PC-9 (cell line): ENCODE data around the gene CABP7. TPM values are rescaled to one million over a fixed set of nuclear protein-coding genes. Genes with fewer than 3 reads are reported as not detected.

Source experiments
- BruUV-seq: library from RNA; stranded (reverse); fragments of 400-500 nt; replicated peaks from 2 replicates; lab custom pipeline; 2021; lab: Mats Ljungman, UMichigan
- CTCF ChIA-PET: fragments of 300-600 bp; sonication (Branson Sonifier 250); formaldehyde crosslinking; loops from one replicate; lab custom pipeline; 2022; ENCODE audit warnings: antibody characterized with exemption; lab: Charles Lee
- POLR2A ChIA-PET: fragments of 300-600 bp; sonication (Branson Sonifier 250); formaldehyde crosslinking; loops from one replicate; lab custom pipeline; 2022; ENCODE audit warnings: antibody characterized with exemption; ENCODE audit not compliant: unreplicated experiment; lab: Charles Lee
- DNase-seq, 2 experiments: peaks; one replicate each; pipeline versions ENCODE4 v3.0.0 to v3.0.0-alpha.2; 2015 to 2022; ENCODE audit warnings: mixed read lengths in 1 of 2
- H2AFZ ChIP-seq: fragments of 200-600 bp; sonication (generic); 2 replicates; pipeline ENCODE4 v1.8.1; 2017; ENCODE audit warnings: antibody characterized with exemption
- H3F3A ChIP-seq: fragments of 200-600 bp; sonication (generic); 2 replicates; pipeline ENCODE4 v1.8.1; 2017; ENCODE audit warnings: antibody characterized with exemption, mild to moderate bottlenecking, low read depth; ENCODE audit not compliant: insufficient read depth
- H3K27ac ChIP-seq: fragments of 200-600 bp; sonication (generic); 2 replicates; pipeline ENCODE4 v1.6.1; 2016; ENCODE audit warnings: mixed run types
- H3K27me3 ChIP-seq: fragments of 200-600 bp; sonication (generic); 2 replicates; pipeline ENCODE4 v1.6.1; 2016; ENCODE audit warnings: low read depth, mixed run types; ENCODE audit not compliant: insufficient read depth
- H3K36me3 ChIP-seq: fragments of 200-600 bp; sonication (generic); 2 replicates; pipeline ENCODE4 v1.6.1; 2016; ENCODE audit warnings: low read depth, mixed run types
- H3K4me1 ChIP-seq: fragments of 200-600 bp; sonication (generic); replicated peaks from 2 replicates; pipeline ENCODE4 v1.6.1; 2016; ENCODE audit warnings: mixed run types; ENCODE audit not compliant: insufficient read depth
- H3K4me2 ChIP-seq: fragments of 200-600 bp; sonication (generic); 2 replicates; pipeline ENCODE4 v1.6.1; 2017; ENCODE audit warnings: mixed run types
- H3K4me3 ChIP-seq: fragments of 200-600 bp; sonication (generic); 2 replicates; pipeline ENCODE4 v1.6.1; 2016; ENCODE audit warnings: mixed run types
- H3K79me2 ChIP-seq: fragments of 200-600 bp; sonication (generic); 2 replicates; pipeline ENCODE4 v1.6.1; 2017; ENCODE audit warnings: low read depth, mixed run types
- H3K9me2 ChIP-seq: fragments of 200-600 bp; sonication (generic); 2 replicates; pipeline ENCODE4 v1.8.1; 2017; ENCODE audit warnings: mild to moderate bottlenecking; ENCODE audit not compliant: insufficient read depth
- H3K9me3 ChIP-seq: fragments of 200-600 bp; sonication (generic); 2 replicates; pipeline ENCODE4 v1.8.1; 2016; ENCODE audit warnings: low read depth; ENCODE audit not compliant: insufficient read depth
- H4K20me1 ChIP-seq: fragments of 200-600 bp; sonication (generic); 2 replicates; pipeline ENCODE4 v1.8.1; 2017; ENCODE audit not compliant: insufficient read depth
- EZH2 ChIP-seq: fragments of 200-600 bp; sonication (generic); IDR thresholded peaks from 2 replicates; pipeline ENCODE4 v1.8.0; 2017; ENCODE audit warnings: antibody characterized with exemption, low read depth
- intact Hi-C: fragments of 100-400 bp; cut with micrococcal nuclease; formaldehyde crosslinking; loops from one replicate; pipeline ENCODE4 v1.10.0; 2022; ENCODE audit not compliant: unreplicated experiment
- total RNA-seq: library from RNA; stranded (reverse); gene quantifications from 2 replicates; pipeline ENCODE4 v1.2.3, GENCODE V29; 2021
- TF ChIP-seq, protein P1 (sequence below): fragments of 200-600 bp; sonication (generic); conservative IDR thresholded peaks from 2 replicates; pipeline ENCODE4 v1.6.1; 2017; ENCODE audit warnings: mixed run types, antibody characterized with exemption, mild to moderate bottlenecking, moderate library complexity

The CABP7 gene
- total RNA-seq, 1 experiment from 2014 or later: 0.11 TPM

DNA sequence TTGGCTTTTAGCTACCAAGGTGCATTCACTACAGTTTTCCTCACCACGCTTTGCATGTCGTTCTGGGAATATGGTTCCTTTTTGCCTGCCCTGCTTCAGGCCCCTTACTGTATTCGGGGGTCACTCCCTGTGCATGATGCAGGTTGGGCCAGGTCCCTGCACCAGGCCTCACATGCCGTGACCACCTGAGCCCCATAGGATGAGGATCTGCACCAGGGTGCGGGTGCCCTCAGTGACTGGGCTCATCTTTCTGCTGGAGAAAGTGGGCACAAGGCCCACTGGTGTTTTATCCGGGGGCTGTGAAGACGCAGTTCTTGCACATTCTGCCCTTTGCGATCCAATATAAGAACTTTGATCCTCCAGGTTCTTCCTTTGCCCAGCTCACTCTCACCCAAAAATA, 45.7 kb upstream of the CABP7 start:
- no peaks in the 10 kb centered on the region for H3K79me2 ChIP-seq
- no peak for DNase-seq
- no peaks in the 10 kb centered on the region; the same call in 1 of the 2 replicates for H3F3A ChIP-seq
- ChIA-PET POLR2A (no interaction called here), CTCF (no interaction called here)
- no peak overlapping the region for H3K4me3 ChIP-seq
- H4K20me1 ChIP-seq: 0 out of 2 replicates have a peak, but pooled peaks cover 3% of the 10 kb centered on the region
- H3K4me2 ChIP-seq: no peak overlapping the region
- no peak overlapping the region for H2AFZ ChIP-seq
- intact Hi-C loops: no loop called here
- no peaks in the 10 kb centered on the region for H3K27me3 ChIP-seq
- no peak overlapping the region for H3K27ac ChIP-seq
- TF ChIP-seq, protein P1, sequence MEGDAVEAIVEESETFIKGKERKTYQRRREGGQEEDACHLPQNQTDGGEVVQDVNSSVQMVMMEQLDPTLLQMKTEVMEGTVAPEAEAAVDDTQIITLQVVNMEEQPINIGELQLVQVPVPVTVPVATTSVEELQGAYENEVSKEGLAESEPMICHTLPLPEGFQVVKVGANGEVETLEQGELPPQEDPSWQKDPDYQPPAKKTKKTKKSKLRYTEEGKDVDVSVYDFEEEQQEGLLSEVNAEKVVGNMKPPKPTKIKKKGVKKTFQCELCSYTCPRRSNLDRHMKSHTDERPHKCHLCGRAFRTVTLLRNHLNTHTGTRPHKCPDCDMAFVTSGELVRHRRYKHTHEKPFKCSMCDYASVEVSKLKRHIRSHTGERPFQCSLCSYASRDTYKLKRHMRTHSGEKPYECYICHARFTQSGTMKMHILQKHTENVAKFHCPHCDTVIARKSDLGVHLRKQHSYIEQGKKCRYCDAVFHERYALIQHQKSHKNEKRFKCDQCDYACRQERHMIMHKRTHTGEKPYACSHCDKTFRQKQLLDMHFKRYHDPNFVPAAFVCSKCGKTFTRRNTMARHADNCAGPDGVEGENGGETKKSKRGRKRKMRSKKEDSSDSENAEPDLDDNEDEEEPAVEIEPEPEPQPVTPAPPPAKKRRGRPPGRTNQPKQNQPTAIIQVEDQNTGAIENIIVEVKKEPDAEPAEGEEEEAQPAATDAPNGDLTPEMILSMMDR: no peak
- TF ChIP-seq EZH2: no peak
- H3K4me1 ChIP-seq: no peaks in the 10 kb centered on the region
- H3K9me2 ChIP-seq: no peaks in the 10 kb centered on the region
- H3K9me3 ChIP-seq: no peaks in the 10 kb centered on the region
- no TSS peak for BruUV-seq
- peaks cover 3% of the 10 kb centered on the region; the same call in 1 of the 2 replicates for H3K36me3 ChIP-seq

DNA sequence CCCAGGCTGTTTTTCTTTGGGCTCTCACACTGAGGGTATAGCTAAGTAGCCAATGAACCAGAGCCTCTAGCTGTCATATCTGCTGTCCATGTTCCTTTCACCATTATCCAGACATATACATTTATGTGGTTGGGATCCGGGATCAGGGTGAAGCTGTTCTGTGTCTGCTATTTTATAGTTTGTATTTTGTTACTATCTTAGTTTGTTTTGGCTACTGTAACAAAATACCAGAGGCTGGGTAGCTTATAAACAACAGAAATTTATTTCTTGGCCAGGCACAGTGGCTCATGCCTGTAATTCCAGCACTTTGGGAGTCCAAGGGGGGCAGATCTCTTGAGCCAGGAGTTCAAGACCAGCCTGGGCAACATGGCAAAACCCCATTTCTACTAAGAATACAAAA, 40.5 kb upstream of the CABP7 start:
- ChIA-PET CTCF (no interaction called here), POLR2A (no interaction called here)
- TF ChIP-seq, protein P1: no peak
- no peak for TF ChIP-seq EZH2
- H3K9me3 ChIP-seq: no peaks in the 10 kb centered on the region
- H3K9me2 ChIP-seq: no peaks in the 10 kb centered on the region
- intact Hi-C loops: no loop called here
- H2AFZ ChIP-seq: no peak overlapping the region
- H3F3A ChIP-seq: no peaks in the 10 kb centered on the region; the same call in 1 of the 2 replicates
- H4K20me1 ChIP-seq: peaks cover 3% of the 10 kb centered on the region; the same call in 1 of the 2 replicates
- peaks cover 11% of the 10 kb centered on the region for H3K36me3 ChIP-seq
- no peaks in the 10 kb centered on the region for H3K4me1 ChIP-seq
- no peaks in the 10 kb centered on the region for H3K79me2 ChIP-seq
- H3K27ac ChIP-seq: no peak overlapping the region
- H3K4me2 ChIP-seq: no peak overlapping the region
- DNase-seq: no peak
- no peak overlapping the region for H3K4me3 ChIP-seq
- H3K27me3 ChIP-seq: no peaks in the 10 kb centered on the region
- no TSS peak for BruUV-seq

DNA sequence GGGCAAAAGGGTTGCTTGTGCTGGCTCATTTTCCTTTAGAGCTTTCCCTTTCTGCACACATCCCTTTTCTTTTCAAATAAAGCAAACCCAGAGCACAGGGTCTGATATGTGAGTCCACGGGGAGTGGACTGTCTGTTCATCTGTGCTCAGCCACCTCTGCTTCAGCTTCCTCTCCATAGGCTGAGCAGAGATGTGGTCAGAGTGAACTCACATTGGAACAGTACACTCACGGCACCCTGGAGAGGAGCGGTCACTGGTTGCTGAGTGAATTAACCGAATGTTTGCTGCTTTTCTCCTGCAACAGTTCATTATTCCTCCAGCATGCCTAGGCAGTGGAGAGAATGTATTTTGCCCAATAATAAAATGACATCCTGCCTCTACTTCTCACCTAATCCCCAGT, 36.3 kb upstream of the CABP7 start:
- Histone ChIP-seq H3K4me1 (no peaks in the 10 kb centered on the region), H3K4me2 (no peak overlapping the region), H3K27me3 (no peaks in the 10 kb centered on the region), H3K27ac (no peak overlapping the region), H3K79me2 (no peaks in the 10 kb centered on the region), H3K9me3 (no peaks in the 10 kb centered on the region), H3F3A (no peaks in the 10 kb centered on the region; the same call in 1 of the 2 replicates), H3K4me3 (no peak overlapping the region), H3K9me2 (no peaks in the 10 kb centered on the region), H4K20me1 (no peaks in the 10 kb centered on the region; the same call in 1 of the 2 replicates), H2AFZ (no peak overlapping the region), H3K36me3 (peaks cover 8% of the 10 kb centered on the region)
- POLR2A ChIA-PET: no interaction called here
- intact Hi-C loops: no loop called here
- TF ChIP-seq, protein P1: no peak
- no peak for TF ChIP-seq EZH2
- CTCF ChIA-PET: no interaction called here
- no TSS peak for BruUV-seq
- no peak for DNase-seq
